B cell (primary cell): ENCODE measurements around the gene CHST8. TPM values are rescaled to one million over a fixed set of nuclear protein-coding genes. Genes with fewer than 3 reads are reported as not detected.

ENCODE experiments used
- ATAC-seq: fragments of 200-7000 bp; cut with Tn5 transposase; one replicate; pipeline ENCODE4 v1.10.0; 2021; ENCODE audit warnings: low read depth, mild to moderate bottlenecking, moderate number of reproducible peaks, moderate library complexity
- CTCF ChIA-PET: fragments of 350-600 bp; sonication (Branson Sonifier 250); formaldehyde crosslinking; loops from one replicate; lab custom pipeline; 2021; ENCODE audit warnings: antibody characterized with exemption, inconsistent platforms; lab: Charles Lee
- POLR2A ChIA-PET: fragments of 350-600 bp; sonication (Branson Sonifier 250); formaldehyde crosslinking; loops from one replicate; lab custom pipeline; 2021; ENCODE audit warnings: antibody characterized with exemption; lab: Charles Lee
- DNase-seq: peaks from one replicate; pipeline ENCODE4 v3.0.0; 2013
- H2AFZ ChIP-seq: 2 replicates; pipeline ENCODE4 v1.6.1; 2012; ENCODE audit warnings: mild to moderate bottlenecking, low read depth, low read length; ENCODE audit not compliant: insufficient read depth, poor library complexity, severe bottlenecking
- H3K27ac ChIP-seq, 2 donors: 1 replicate in 1 of 2; 2 replicates in 1 of 2; pipeline ENCODE4 v1.5.1; 2012 to 2013; ENCODE audit warnings: low read length in 2 of 2, mild to moderate bottlenecking in 2 of 2, moderate library complexity in 1 of 2
- H3K27me3 ChIP-seq, 4 experiments: fragments of 200-600 bp in 1 of 4; sonication (generic) in 1 of 4; replicated peaks in 1 of 4; 1 replicate in 2 of 4; 2 replicates in 2 of 4; pipeline versions ENCODE4 v1.6.1 to v1.7.0; 2013 to 2016; ENCODE audit warnings: low read length in 3 of 4, mild to moderate bottlenecking in 2 of 4, mixed read lengths in 1 of 4, moderate library complexity in 1 of 4; ENCODE audit not compliant: insufficient read depth in 4 of 4, control insufficient read depth in 3 of 4; ENCODE audit errors: control extremely low read depth in 1 of 4
- H3K36me3 ChIP-seq, 2 experiments: replicated peaks in 1 of 2; 1 replicate in 1 of 2; 2 replicates in 1 of 2; pipeline versions ENCODE4 v1.6.1 to v1.7.1; 2013; ENCODE audit warnings: low read length in 1 of 2; ENCODE audit not compliant: insufficient read depth in 2 of 2, control insufficient read depth in 1 of 2; ENCODE audit errors: control extremely low read depth in 1 of 2, extremely low read depth in 1 of 2
- H3K4me1 ChIP-seq, 2 donors: fragments of 200-600 bp in 1 of 2; sonication (generic) in 1 of 2; 1 replicate in 1 of 2; 2 replicates in 1 of 2; pipeline versions ENCODE4 v1.5.1 to v1.6.1; 2013 to 2017; ENCODE audit warnings: low read length in 2 of 2; ENCODE audit not compliant: control insufficient read depth in 2 of 2, insufficient read depth in 2 of 2
- H3K4me2 ChIP-seq: replicated peaks from 2 replicates; pipeline ENCODE3; 2012; ENCODE audit warnings: mild to moderate bottlenecking, low read depth, low read length; ENCODE audit not compliant: poor library complexity, severe bottlenecking
- H3K4me3 ChIP-seq, 5 experiments: fragments of 200-600 bp in 1 of 5; sonication (generic) in 1 of 5; 1 replicate in 3 of 5; 2 replicates in 2 of 5; pipeline versions ENCODE4 v1.5.1 to v1.7.0; 2011 to 2016; ENCODE audit warnings: low read length in 4 of 5, mild to moderate bottlenecking in 4 of 5, low read depth in 2 of 5, control low read depth in 1 of 5, moderate library complexity in 1 of 5; ENCODE audit not compliant: insufficient read depth in 1 of 5; ENCODE audit errors: control extremely low read depth in 1 of 5, extremely low read depth in 1 of 5
- H3K79me2 ChIP-seq: fragments of 200-600 bp; sonication (generic); one replicate; pipeline ENCODE4 v1.6.0; 2016; ENCODE audit warnings: low read length; ENCODE audit not compliant: control insufficient read depth, insufficient read depth
- H3K9ac ChIP-seq: fragments of 200-600 bp; sonication (generic); 2 replicates; pipeline ENCODE4 v1.6.1; 2017; ENCODE audit warnings: mild to moderate bottlenecking, low read length, moderate library complexity
- H3K9me3 ChIP-seq, 3 donors: one replicate each; pipeline versions ENCODE4 v1.6.1 to v1.7.1; 2013; ENCODE audit warnings: low read length in 2 of 3; ENCODE audit not compliant: control insufficient read depth in 2 of 3, insufficient read depth in 1 of 3; ENCODE audit errors: control extremely low read depth in 1 of 3
- H4K20me1 ChIP-seq: 2 replicates; pipeline ENCODE4 v1.6.0; 2012; ENCODE audit warnings: mild to moderate bottlenecking, low read length; ENCODE audit not compliant: insufficient read depth, control insufficient read depth, poor library complexity, severe bottlenecking
- H3K27ac Mint-ChIP-seq: one replicate; pipeline ENCODE4 v1.8.0; 2021; ENCODE audit warnings: mixed read lengths
- H3K27me3 Mint-ChIP-seq: one replicate; pipeline ENCODE4 v1.8.0; 2021; ENCODE audit warnings: mixed read lengths
- H3K4me1 Mint-ChIP-seq: one replicate; pipeline ENCODE4 v1.8.0; 2021; ENCODE audit warnings: mixed read lengths
- H3K4me3 Mint-ChIP-seq: one replicate; pipeline ENCODE4 v1.8.0; 2021; ENCODE audit warnings: mixed read lengths
- H3K9me3 Mint-ChIP-seq: one replicate; pipeline ENCODE4 v1.8.0; 2022; ENCODE audit warnings: mixed read lengths; ENCODE audit not compliant: insufficient read depth
- CTCF ChIP-seq: fragments of 200-600 bp; IDR thresholded peaks from one replicate; pipeline ENCODE4 v1.8.0; 2022; ENCODE audit warnings: antibody characterized with exemption, mild to moderate bottlenecking
- EZH2 ChIP-seq: IDR thresholded peaks from 2 replicates; pipeline ENCODE4 v1.6.1; 2012; ENCODE audit warnings: borderline replicate concordance, low read depth, mild to moderate bottlenecking, moderate library complexity, low read length; ENCODE audit not compliant: insufficient read depth, poor library complexity, severe bottlenecking
- WGBS: methylation state at CpG from one replicate; pipeline ENCODE4 v1.1.5; 2013; ENCODE audit warnings: missing lambda C conversion rate; ENCODE audit not compliant: insufficient coverage; 5-methylcytosine and 5-hydroxymethylcytosine counted together
- intact Hi-C: fragments of 100-400 bp; cut with micrococcal nuclease; formaldehyde crosslinking; loops from one replicate; pipeline ENCODE4 v1.10.0; 2022
- polyA plus RNA-seq: library from polyadenylated mRNA; depleted of rRNA; stranded (reverse); fragments of >200 nt; gene quantifications from 2 replicates; pipeline ENCODE4 v1.2.3, GENCODE V29; 2012
- total RNA-seq, 2 donors: library from RNA; stranded (reverse); fragments of 120-200 nt in 1 of 2; gene quantifications; 1 replicate in 1 of 2; 2 replicates in 1 of 2; pipeline versions ENCODE4 v1.2.3 to v1.2.4, GENCODE V29; 2013 to 2022

The CHST8 gene
- total and polyA plus RNA-seq, 2 donors (not counting 1 experiment from before 2014, with no cell fraction given): not detected

- TF ChIP-seq CTCF: no peak
- no peak for TF ChIP-seq EZH2
- DNase-seq (no peak), ATAC-seq (no peak)
- H3K9me3 ChIP-seq: peaks cover 0 to 7% (median 0%) of the 10 kb centered on the region in 3 donors
- H3K27ac ChIP-seq: no peak overlapping the region
- WGBS: 91% methylated on average over 9 of the region's 13 CpGs
- H3K9me3 Mint-ChIP-seq: no peaks in the 10 kb centered on the region
- no peak overlapping the region for H3K4me3 Mint-ChIP-seq
- no peaks in the 10 kb centered on the region for H3K36me3 ChIP-seq
- no peak overlapping the region for H2AFZ ChIP-seq
- H3K4me1 Mint-ChIP-seq: no peaks in the 10 kb centered on the region
- no peaks in the 10 kb centered on the region for H3K79me2 ChIP-seq
- H3K27ac Mint-ChIP-seq: no peak overlapping the region
- peaks cover 0 to 2% (median 0%) of the 10 kb centered on the region in 4 experiments for H3K27me3 ChIP-seq
- ChIA-PET POLR2A (no interaction called here), CTCF (no interaction called here)
- no peak overlapping the region for H3K4me2 ChIP-seq
- no peaks in the 10 kb centered on the region for H3K4me1 ChIP-seq
- no peak overlapping the region for H3K4me3 ChIP-seq
- H3K9ac ChIP-seq: no peak overlapping the region
- no peaks in the 10 kb centered on the region for H3K27me3 Mint-ChIP-seq
- intact Hi-C loops: no loop called here
- no peaks in the 10 kb centered on the region for H4K20me1 ChIP-seq
Measured at GRCh38 chr19:33699754-33700407, 78.1 kb downstream of the CHST8 start.

- H3K79me2 ChIP-seq: no peaks in the 10 kb centered on the region
- H3K9me3 ChIP-seq: peaks cover 0 to 7% (median 0%) of the 10 kb centered on the region in 3 donors
- 93% methylated on average over 7 of the region's 8 CpGs for WGBS
- H3K4me1 ChIP-seq: no peaks in the 10 kb centered on the region
- Mint-ChIP-seq H3K4me1 (no peaks in the 10 kb centered on the region), H3K27me3 (no peaks in the 10 kb centered on the region), H3K9me3 (no peaks in the 10 kb centered on the region), H3K27ac (no peak overlapping the region), H3K4me3 (no peak overlapping the region)
- H3K4me2 ChIP-seq: no peak overlapping the region
- ATAC-seq: no peak
- TF ChIP-seq CTCF (no peak), EZH2 (no peak)
- intact Hi-C loops: no loop called here
- peaks cover 0 to 2% (median 0%) of the 10 kb centered on the region in 4 experiments for H3K27me3 ChIP-seq
- H3K9ac ChIP-seq: no peak overlapping the region
- no peaks in the 10 kb centered on the region for H4K20me1 ChIP-seq
- CTCF ChIA-PET: no interaction called here
- DNase-seq: no peak
- no peak overlapping the region for H3K27ac ChIP-seq
- H2AFZ ChIP-seq: no peak overlapping the region
- POLR2A ChIA-PET: no interaction called here
- no peaks in the 10 kb centered on the region for H3K36me3 ChIP-seq
- no peak overlapping the region for H3K4me3 ChIP-seq
Measured at GRCh38 chr19:33700408-33701013, 78.8 kb downstream of the CHST8 start.
